HG02678 (cell line): ENCODE data around the gene IL36G.

ENCODE experiments used
- ATAC-seq: cut with Tn5 transposase; IDR thresholded peaks from one replicate; pipeline ENCODE4 v1.9.1; 2021; ENCODE audit warnings: mild to moderate bottlenecking, moderate library complexity; ENCODE audit not compliant: unreplicated experiment

The IL36G gene

GRCh38 chr2:113015655-113016054, 37.8 kb downstream of the IL36G start:
- no peak for ATAC-seq

GRCh38 chr2:113018509-113018908, 40.7 kb downstream of the IL36G start:
- ATAC-seq, result no peak

- ATAC-seq, result no peak
Measured at GRCh38 chr2:113021312-113021711, 43.5 kb downstream of the IL36G start.

- ATAC-seq, result no peak
Measured at GRCh38 chr2:113024764-113025163, 47.0 kb downstream of the IL36G start.

GRCh38 chr2:113025737-113026136, 47.9 kb downstream of the IL36G start:
- ATAC-seq, result no peak

GRCh38 chr2:113027691-113028090, 49.9 kb downstream of the IL36G start:
- no peak for ATAC-seq

- ATAC-seq, result no peak
Measured at GRCh38 chr2:113028112-113028511, 50.3 kb downstream of the IL36G start.

- ATAC-seq, result no peak
Measured at GRCh38 chr2:113032737-113033136, 54.9 kb downstream of the IL36G start.

GRCh38 chr2:113034016-113034415, 56.2 kb downstream of the IL36G start:
- no peak for ATAC-seq
